Neural progenitor cell (in vitro differentiated cells): ENCODE results near the gene EPHB3. TPM values are rescaled to one million over a fixed set of nuclear protein-coding genes. Genes with fewer than 3 reads are reported as not detected.

Source experiments
- DNase-seq: peaks from one replicate; pipeline ENCODE4 v3.0.0-alpha.2; 2016; ENCODE audit warnings: low spot score
- H2AFZ ChIP-seq: fragments of 200-600 bp; sonication (generic); replicated peaks from 2 replicates; pipeline ENCODE4 v1.6.1; 2016; ENCODE audit warnings: antibody characterized with exemption
- H3F3A ChIP-seq: fragments of 200-600 bp; sonication (generic); 2 replicates; pipeline ENCODE4 v1.6.1; 2016; ENCODE audit warnings: antibody characterized with exemption, low read depth
- H3K27ac ChIP-seq: fragments of 200-600 bp; sonication (generic); 2 replicates; pipeline ENCODE4 v1.5.1; 2016; ENCODE audit warnings: mild to moderate bottlenecking
- H3K27me3 ChIP-seq: fragments of 200-600 bp; sonication (generic); 2 replicates; pipeline ENCODE4 v1.6.1; 2016; ENCODE audit warnings: mild to moderate bottlenecking, moderate library complexity
- H3K36me3 ChIP-seq: fragments of 200-600 bp; sonication (generic); 2 replicates; pipeline ENCODE4 v1.5.1; 2016
- H3K4me1 ChIP-seq: fragments of 200-600 bp; sonication (generic); 2 replicates; pipeline ENCODE4 v1.6.1; 2016; ENCODE audit warnings: mixed run types
- H3K4me2 ChIP-seq: fragments of 200-600 bp; sonication (generic); 2 replicates; pipeline ENCODE4 v1.6.1; 2016
- H3K4me3 ChIP-seq: fragments of 200-600 bp; sonication (generic); 2 replicates; pipeline ENCODE4 v1.5.1; 2016
- H3K79me2 ChIP-seq: fragments of 200-600 bp; sonication (generic); 2 replicates; pipeline ENCODE4 v1.6.1; 2016; ENCODE audit warnings: low read depth
- H3K9ac ChIP-seq: fragments of 200-600 bp; sonication (generic); 2 replicates; pipeline ENCODE4 v1.6.1; 2016
- H3K9me3 ChIP-seq: fragments of 200-600 bp; sonication (generic); 2 replicates; pipeline ENCODE4 v1.5.1; 2016; ENCODE audit warnings: low read depth
- H4K20me1 ChIP-seq: fragments of 200-600 bp; sonication (generic); 2 replicates; pipeline ENCODE4 v1.6.1; 2016; ENCODE audit warnings: low read depth
- H3K27ac Mint-ChIP-seq: 3 replicates; pipeline ENCODE4 v1.8.0; 2021; ENCODE audit warnings: mixed read lengths
- H3K27me3 Mint-ChIP-seq: 2 replicates; pipeline ENCODE4 v1.8.0; 2022; ENCODE audit warnings: low read depth, mild to moderate bottlenecking, inconsistent platforms, moderate library complexity, mixed read lengths; ENCODE audit not compliant: insufficient read depth
- H3K36me3 Mint-ChIP-seq: 3 replicates; pipeline ENCODE4 v1.8.0; 2021; ENCODE audit warnings: mixed read lengths
- H3K4me1 Mint-ChIP-seq: 3 replicates; pipeline ENCODE4 v1.8.0; 2021; ENCODE audit warnings: mixed read lengths
- H3K4me3 Mint-ChIP-seq: 3 replicates; pipeline ENCODE4 v1.8.0; 2021; ENCODE audit warnings: mild to moderate bottlenecking, moderate library complexity, mixed read lengths
- H3K9me3 Mint-ChIP-seq: 3 replicates; pipeline ENCODE4 v1.8.0; 2020; ENCODE audit warnings: mixed read lengths
- CTCF ChIP-seq: fragments of 200-600 bp; sonication (generic); IDR thresholded peaks from 2 replicates; pipeline ENCODE4 v1.5.1; 2017; ENCODE audit warnings: antibody characterized with exemption, mild to moderate bottlenecking
- EZH2 ChIP-seq: fragments of 200-600 bp; sonication (generic); IDR thresholded peaks from 2 replicates; pipeline ENCODE4 v1.6.1; 2017; ENCODE audit warnings: antibody characterized with exemption, mild to moderate bottlenecking, moderate library complexity
- EZH2phosphoT487 ChIP-seq: fragments of 200-600 bp; sonication (generic); IDR thresholded peaks from 2 replicates; pipeline ENCODE4 v1.6.1; 2017; ENCODE audit warnings: antibody characterized with exemption
- total RNA-seq: library from RNA; depleted of rRNA; stranded (reverse); fragments of >200 nt; gene quantifications from 2 replicates; pipeline ENCODE4 v1.2.3, GENCODE V29; 2015; ENCODE audit warnings: low replicate concordance

Gene EPHB3
- total RNA-seq, 1 donor from 2014 or later: 2.3 TPM

DNA sequence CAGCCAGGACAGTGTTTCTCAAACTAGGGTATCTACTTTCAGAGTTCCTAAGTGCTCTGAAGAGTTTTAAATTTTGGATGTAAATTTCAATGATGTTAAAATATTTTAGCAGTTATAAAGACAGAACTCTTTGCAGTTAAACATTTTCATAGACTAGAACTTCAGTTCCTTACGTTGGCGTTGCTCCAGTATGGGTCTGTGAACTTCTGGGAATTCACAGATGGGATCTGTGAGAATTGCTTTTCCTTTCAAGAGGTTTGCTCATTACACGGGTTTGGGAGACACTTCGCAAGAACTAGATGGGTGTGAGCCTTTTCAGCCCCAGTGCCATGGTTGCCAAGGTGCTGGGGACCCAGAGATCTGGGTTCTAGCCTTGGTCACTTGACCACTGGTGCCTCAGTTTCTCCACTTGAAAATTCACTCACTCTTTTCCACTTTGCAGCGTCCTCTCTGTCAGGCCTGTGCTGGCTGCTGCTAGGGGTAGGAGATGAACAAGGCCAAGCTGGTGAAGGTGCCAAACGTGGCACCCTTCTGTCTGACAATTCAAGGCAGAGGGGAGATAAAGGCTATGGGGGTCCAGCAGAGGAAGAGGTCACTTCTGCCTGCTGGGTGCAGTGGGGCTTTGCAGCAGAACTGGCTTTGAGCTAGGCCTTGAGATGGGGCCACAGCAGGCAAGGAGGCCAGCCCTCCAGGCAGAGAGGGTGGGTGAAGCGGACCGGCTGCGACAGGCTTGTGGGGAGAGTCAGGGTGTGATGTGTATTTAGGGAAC is 48.1 kb downstream of the EPHB3 start:
- TF ChIP-seq EZH2 (no peak), EZH2phosphoT487 (no peak), CTCF (no peak)
- peaks cover 8% of the 10 kb centered on the region for H3K27me3 Mint-ChIP-seq
- Histone ChIP-seq H3K79me2 (no peaks in the 10 kb centered on the region), H3K36me3 (no peaks in the 10 kb centered on the region), H4K20me1 (no peaks in the 10 kb centered on the region), H3K27ac (no peak overlapping the region), H3K9ac (no peak overlapping the region), H3K27me3 (peaks cover 50% of the 10 kb centered on the region), H3K4me2 (no peak overlapping the region), H3K4me3 (no peak overlapping the region), H2AFZ (no peak overlapping the region), H3K9me3 (no peaks in the 10 kb centered on the region), H3F3A (no peaks in the 10 kb centered on the region), H3K4me1 (peaks cover 6% of the 10 kb centered on the region)
- no peak for DNase-seq
- no peaks in the 10 kb centered on the region for H3K9me3 Mint-ChIP-seq
- peaks cover 36% of the 10 kb centered on the region for H3K4me1 Mint-ChIP-seq
- no peak overlapping the region for H3K4me3 Mint-ChIP-seq
- no peaks in the 10 kb centered on the region for H3K36me3 Mint-ChIP-seq
- no peak overlapping the region for H3K27ac Mint-ChIP-seq

DNA sequence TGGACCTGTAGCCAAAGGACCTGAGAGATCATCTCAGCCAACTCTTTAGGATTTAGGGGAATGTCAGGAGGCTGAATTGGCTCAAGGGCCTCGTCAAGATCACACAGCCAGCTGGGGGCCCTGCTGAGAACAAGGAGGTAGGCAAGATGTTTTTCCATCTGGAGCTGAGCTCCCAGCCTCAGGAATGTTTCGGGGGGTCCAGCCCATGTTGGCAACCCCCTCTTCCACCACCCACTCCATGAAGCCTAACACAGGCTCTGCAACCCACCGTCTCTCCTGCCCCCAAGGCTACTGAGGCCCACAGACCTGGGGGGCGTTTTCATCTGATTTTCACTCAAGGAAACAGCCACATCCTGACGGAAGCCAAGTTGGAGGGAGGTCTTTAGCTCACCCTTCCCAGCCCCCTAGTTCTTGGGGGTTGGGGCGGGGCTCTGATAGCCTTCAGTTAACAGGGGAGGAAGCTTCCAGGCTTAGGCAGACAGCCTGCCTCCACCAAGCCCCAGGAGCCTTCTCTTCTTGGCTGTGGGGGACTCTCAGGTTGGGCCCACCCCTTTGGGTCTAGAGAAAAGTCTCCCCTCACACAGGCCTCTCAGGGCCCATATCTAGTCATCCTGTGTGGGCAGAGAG is 48.8 kb downstream of the EPHB3 start:
- no peaks in the 10 kb centered on the region for H3F3A ChIP-seq
- H3K27me3 Mint-ChIP-seq: peaks cover 9% of the 10 kb centered on the region
- no peak overlapping the region for H3K9ac ChIP-seq
- no peak overlapping the region for H3K4me3 ChIP-seq
- no peaks in the 10 kb centered on the region for H4K20me1 ChIP-seq
- H3K36me3 ChIP-seq: no peaks in the 10 kb centered on the region
- peaks cover 31% of the 10 kb centered on the region for H3K4me1 Mint-ChIP-seq
- no peaks in the 10 kb centered on the region for H3K79me2 ChIP-seq
- no peaks in the 10 kb centered on the region for H3K36me3 Mint-ChIP-seq
- H3K9me3 ChIP-seq: no peaks in the 10 kb centered on the region
- H2AFZ ChIP-seq: no peak overlapping the region
- DNase-seq: no peak
- peaks cover 43% of the 10 kb centered on the region for H3K27me3 ChIP-seq
- H3K4me1 ChIP-seq: peaks cover 4% of the 10 kb centered on the region
- H3K4me3 Mint-ChIP-seq: no peak overlapping the region
- H3K9me3 Mint-ChIP-seq: no peaks in the 10 kb centered on the region
- no peak overlapping the region for H3K27ac ChIP-seq
- TF ChIP-seq CTCF (no peak), EZH2 (no peak), EZH2phosphoT487 (no peak)
- no peak overlapping the region for H3K4me2 ChIP-seq
- H3K27ac Mint-ChIP-seq: no peak overlapping the region

DNA sequence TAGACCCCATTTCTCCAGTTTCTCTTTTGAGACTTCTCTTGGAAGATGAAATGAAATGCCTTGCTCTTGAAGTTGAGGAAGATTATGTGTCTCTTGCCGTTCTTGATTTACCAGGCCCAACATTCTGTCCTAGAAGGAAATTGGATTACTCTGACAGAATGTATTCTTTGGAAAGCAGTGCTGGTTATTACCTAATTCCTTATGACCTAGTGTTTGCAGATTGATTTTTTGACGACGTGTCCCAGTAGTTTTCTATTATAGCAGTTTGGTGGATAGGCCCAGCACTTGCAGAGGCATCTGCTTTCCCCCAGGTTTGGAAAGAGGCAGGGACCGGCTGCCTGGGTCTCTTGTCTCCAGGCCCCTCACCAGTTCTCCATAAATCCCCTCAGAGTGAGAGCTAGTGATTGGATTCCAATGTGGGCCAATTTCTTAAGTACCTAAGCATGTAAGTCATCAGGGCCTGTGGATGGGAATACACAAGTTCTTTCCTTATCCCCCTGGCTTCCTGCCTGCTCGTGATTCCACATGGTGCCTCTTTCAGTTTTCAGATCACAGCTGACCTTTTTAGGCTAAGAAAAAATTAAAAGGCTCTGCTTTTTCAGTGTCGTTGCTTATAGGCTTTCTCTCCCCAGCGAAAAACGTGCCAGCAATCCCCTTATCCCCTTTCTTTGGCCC is 50.2 kb downstream of the EPHB3 start:
- no peak overlapping the region for H3K4me3 ChIP-seq
- H3K4me1 Mint-ChIP-seq: peaks cover 42% of the 10 kb centered on the region

More for the DNA sequence above, 50.2 kb downstream of the EPHB3 start:
- H4K20me1 ChIP-seq: no peaks in the 10 kb centered on the region
- H3K79me2 ChIP-seq: no peaks in the 10 kb centered on the region
- no peak for DNase-seq
- Mint-ChIP-seq H3K36me3 (no peaks in the 10 kb centered on the region), H3K27ac (no peak overlapping the region), H3K9me3 (no peaks in the 10 kb centered on the region), H3K27me3 (peaks cover 13% of the 10 kb centered on the region), H3K4me3 (no peak overlapping the region)
- TF ChIP-seq EZH2 (no peak), EZH2phosphoT487 (no peak), CTCF (no peak)
- H2AFZ ChIP-seq: no peak overlapping the region
- no peaks in the 10 kb centered on the region for H3F3A ChIP-seq
- H3K27ac ChIP-seq: no peak overlapping the region
- no peaks in the 10 kb centered on the region for H3K36me3 ChIP-seq
- peaks cover 4% of the 10 kb centered on the region for H3K4me1 ChIP-seq
- H3K4me2 ChIP-seq: no peak overlapping the region
- H3K9ac ChIP-seq: no peak overlapping the region
- H3K27me3 ChIP-seq: peaks cover 30% of the 10 kb centered on the region
- no peaks in the 10 kb centered on the region for H3K9me3 ChIP-seq
